Trophoblast cell (in vitro differentiated cells and primary cell): ENCODE measurements around the gene PEX6.

ENCODE experiments used
- DNase-seq, 2 donors: peaks; one replicate each; pipeline ENCODE4 v3.0.0-alpha.2; 2016
- H2AFZ ChIP-seq: 2 replicates; pipeline ENCODE4 v1.6.1; 2013; ENCODE audit warnings: low read length, moderate library complexity, mild to moderate bottlenecking; ENCODE audit not compliant: insufficient read depth, poor library complexity
- H2AK5ac ChIP-seq: 2 replicates; pipeline ENCODE4 v1.6.1; 2013; ENCODE audit warnings: mild to moderate bottlenecking, low read length
- H2BK120ac ChIP-seq: 2 replicates; pipeline ENCODE4 v1.6.1; 2013; ENCODE audit warnings: low read length, mild to moderate bottlenecking, moderate library complexity; ENCODE audit not compliant: insufficient read depth, poor library complexity
- H2BK12ac ChIP-seq: 2 replicates; pipeline ENCODE4 v1.6.1; 2013; ENCODE audit warnings: mild to moderate bottlenecking, low read length, moderate library complexity
- H2BK5ac ChIP-seq: 2 replicates; pipeline ENCODE4 v1.6.1; 2013; ENCODE audit warnings: low read length, low read depth, moderate library complexity, mild to moderate bottlenecking; ENCODE audit not compliant: poor library complexity
- H3K14ac ChIP-seq: 2 replicates; pipeline ENCODE4 v1.6.1; 2013; ENCODE audit warnings: mild to moderate bottlenecking, low read length
- H3K18ac ChIP-seq: 2 replicates; pipeline ENCODE4 v1.6.1; 2013; ENCODE audit warnings: mild to moderate bottlenecking, low read length
- H3K23ac ChIP-seq: 2 replicates; pipeline ENCODE4 v1.6.1; 2013; ENCODE audit warnings: low read length
- H3K27ac ChIP-seq: 2 replicates; pipeline ENCODE4 v1.5.1; 2013; ENCODE audit warnings: low read depth, mild to moderate bottlenecking, inconsistent platforms, low read length, moderate library complexity
- H3K27me3 ChIP-seq: 2 replicates; pipeline ENCODE4 v1.6.1; 2013; ENCODE audit warnings: inconsistent platforms, mild to moderate bottlenecking, low read length, moderate library complexity; ENCODE audit not compliant: insufficient read depth
- H3K36me3 ChIP-seq, 2 experiments: 1 replicate in 1 of 2; 2 replicates in 1 of 2; pipeline ENCODE4 v1.6.1; 2013; ENCODE audit warnings: low read length in 2 of 2, mild to moderate bottlenecking in 2 of 2, moderate library complexity in 1 of 2; ENCODE audit not compliant: insufficient read depth in 2 of 2, control insufficient read depth in 1 of 2
- H3K4ac ChIP-seq: 2 replicates; pipeline ENCODE4 v1.6.1; 2013; ENCODE audit warnings: low read depth, mild to moderate bottlenecking, low read length, moderate library complexity
- H3K4me1 ChIP-seq, 2 experiments: 1 replicate in 1 of 2; 2 replicates in 1 of 2; pipeline ENCODE4 v1.6.1; 2013; ENCODE audit warnings: low read length in 2 of 2, mild to moderate bottlenecking in 2 of 2, moderate library complexity in 1 of 2; ENCODE audit not compliant: insufficient read depth in 2 of 2, control insufficient read depth in 1 of 2
- H3K4me2 ChIP-seq: 2 replicates; pipeline ENCODE4 v1.6.1; 2013; ENCODE audit warnings: inconsistent platforms, mild to moderate bottlenecking, low read length, moderate library complexity
- H3K4me3 ChIP-seq: 2 replicates; pipeline ENCODE4 v1.5.1; 2013; ENCODE audit warnings: mild to moderate bottlenecking, low read depth, low read length, inconsistent platforms
- H3K79me1 ChIP-seq: one replicate; pipeline ENCODE4 v1.6.1; 2013; ENCODE audit warnings: low read length
- H3K79me2 ChIP-seq: 2 replicates; pipeline ENCODE4 v1.6.1; 2013; ENCODE audit warnings: low read length, mild to moderate bottlenecking; ENCODE audit not compliant: control insufficient read depth, insufficient read depth, poor library complexity
- H3K9ac ChIP-seq: 2 replicates; pipeline ENCODE4 v1.6.1; 2013; ENCODE audit warnings: mild to moderate bottlenecking, low read length
- H3K9me3 ChIP-seq: 2 replicates; pipeline ENCODE4 v1.6.1; 2013; ENCODE audit warnings: low read depth, mild to moderate bottlenecking, control low read depth, inconsistent platforms, low read length; ENCODE audit not compliant: insufficient read depth
- H4K12ac ChIP-seq: 2 replicates; pipeline ENCODE4 v1.6.1; 2013; ENCODE audit warnings: low read depth, mild to moderate bottlenecking, low read length, moderate library complexity
- H4K8ac ChIP-seq: 2 replicates; pipeline ENCODE4 v1.6.1; 2013; ENCODE audit warnings: low read depth, mild to moderate bottlenecking, low read length, moderate library complexity
- H4K91ac ChIP-seq: one replicate; pipeline ENCODE4 v1.6.1; 2013; ENCODE audit warnings: low read depth, mild to moderate bottlenecking, low read length, moderate library complexity
- WGBS: extraction: QIAGEN DNeasy Blood & Tissue Kit; methylation state at CpG from one replicate; pipeline ENCODE4 v1.1.7; 2013; ENCODE audit warnings: missing lambda C conversion rate; ENCODE audit not compliant: insufficient read length, insufficient coverage; ENCODE audit errors: extremely low coverage; 5-methylcytosine and 5-hydroxymethylcytosine counted together

Gene PEX6

DNA sequence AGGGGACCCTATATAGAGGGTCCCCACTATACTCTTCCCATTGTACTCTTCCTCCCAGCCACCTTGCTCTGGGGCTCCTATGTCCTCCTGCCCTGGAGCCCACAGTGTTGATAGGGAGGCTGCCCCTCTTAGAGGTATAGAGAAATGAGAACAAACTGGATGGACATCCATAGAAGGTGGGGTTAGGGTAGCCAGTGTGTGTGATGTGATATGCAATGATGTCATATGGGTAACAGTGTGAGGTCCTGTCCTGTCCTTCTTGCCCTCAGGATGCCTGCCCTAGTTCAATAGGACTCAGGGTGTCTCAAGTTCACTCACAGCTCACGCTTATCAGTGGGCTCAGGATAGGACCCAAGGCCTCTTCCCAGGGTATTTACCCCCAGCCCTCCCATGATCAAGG, 62.7 kb downstream of the PEX6 start:
- Histone ChIP-seq H3K36me3 (no peaks in the 10 kb centered on the region), H3K4me3 (no peak overlapping the region), H3K14ac (no peak overlapping the region), H3K4me2 (no peak overlapping the region), H3K4me1 (peaks cover 0 to 2% of the 10 kb centered on the region in 2 experiments), H4K8ac (no peak overlapping the region), H3K9me3 (no peaks in the 10 kb centered on the region), H2AK5ac (no peak overlapping the region), H3K9ac (no peak overlapping the region), H3K4ac (no peak overlapping the region), H3K27ac (no peak overlapping the region), H2BK5ac (no peak overlapping the region), H4K12ac (no peak overlapping the region), H3K23ac (no peak overlapping the region), H3K27me3 (no peaks in the 10 kb centered on the region), H3K79me2 (peaks cover 2% of the 10 kb centered on the region), H2BK120ac (no peak overlapping the region), H2AFZ (no peak overlapping the region), H2BK12ac (no peak overlapping the region), H4K91ac (no peak overlapping the region), H3K18ac (no peak overlapping the region), H3K79me1 (peaks cover 3% of the 10 kb centered on the region)
- no peak for DNase-seq
- WGBS = no CpG with 5 or more reads among the region's 1 CpG

DNA sequence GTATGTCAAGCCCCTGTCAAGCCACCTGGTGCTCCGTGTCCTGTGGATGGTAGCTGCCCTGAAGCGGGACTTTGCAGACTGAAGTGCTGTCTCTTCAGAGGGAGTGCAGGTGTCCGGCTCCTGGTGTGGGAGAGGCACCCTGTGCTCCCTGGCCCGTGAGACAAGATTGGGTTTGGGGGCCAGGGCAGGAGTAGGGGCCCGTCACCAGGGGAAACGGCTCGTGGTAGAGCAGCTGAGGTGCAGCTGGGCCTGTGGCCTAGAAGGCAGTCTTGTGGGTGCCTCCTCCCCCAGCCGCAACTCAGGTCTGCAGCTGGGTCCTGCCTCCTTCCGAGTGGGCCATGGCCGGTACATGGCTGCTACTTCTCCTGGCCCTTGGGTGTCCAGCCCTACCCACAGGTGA, 63.2 kb downstream of the PEX6 start, which contains the start of gene PTCRA:
Gene PTCRA (plus strand): TSS at position 322 of the 400 bp plus-strand sequence. CDS start 17 bp downstream, at position 339.
- Histone ChIP-seq H3K4me1 (peaks cover 0 to 2% of the 10 kb centered on the region in 2 experiments), H4K8ac (no peak within 1 kb of the TSS), H3K79me1 (peaks cover 3% of the 10 kb centered on the region), H3K27me3 (no peaks in the 10 kb centered on the region), H2BK120ac (no peak within 1 kb of the TSS), H2BK12ac (no peak within 1 kb of the TSS), H3K27ac (no peak within 1 kb of the TSS), H4K12ac (no peak within 1 kb of the TSS), H2BK5ac (no peak within 1 kb of the TSS), H2AK5ac (no peak within 1 kb of the TSS), H3K14ac (no peak within 1 kb of the TSS), H4K91ac (no peak within 1 kb of the TSS), H3K4ac (no peak within 1 kb of the TSS), H3K9ac (no peak within 1 kb of the TSS), H3K79me2 (peaks cover 2% of the 10 kb centered on the region), H3K4me2 (no peak within 1 kb of the TSS), H2AFZ (no peak within 1 kb of the TSS), H3K23ac (no peak within 1 kb of the TSS), H3K4me3 (no peak within 1 kb of the TSS), H3K36me3 (no peaks in the 10 kb centered on the region), H3K9me3 (no peaks in the 10 kb centered on the region), H3K18ac (no peak within 1 kb of the TSS)
- no peak for DNase-seq
- WGBS = no CpG with 5 or more reads among the region's 10 CpGs

DNA sequence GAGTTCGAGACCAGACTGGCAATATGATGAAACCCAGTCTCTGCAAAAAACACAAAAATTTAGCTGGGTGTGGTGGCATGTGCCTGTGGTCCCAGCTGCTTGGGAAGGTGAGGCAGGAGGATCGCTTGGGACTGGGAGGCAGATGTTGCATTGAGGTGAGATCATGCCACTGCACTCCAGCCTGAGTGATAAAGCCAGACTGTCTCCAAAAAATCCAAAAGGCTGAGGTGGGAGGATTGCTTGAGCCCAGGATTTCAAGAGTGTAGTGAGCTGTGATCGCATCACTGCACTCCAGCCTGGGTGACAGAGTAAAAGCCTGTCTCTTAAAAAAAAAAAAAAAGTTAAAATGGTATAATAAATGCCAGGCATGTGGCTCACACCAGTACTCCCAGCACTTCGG, 64.4 kb downstream of the PEX6 start:
- Histone ChIP-seq H2BK12ac (no peak overlapping the region), H3K79me2 (peaks cover 2% of the 10 kb centered on the region), H3K27me3 (no peaks in the 10 kb centered on the region), H4K12ac (no peak overlapping the region), H3K9ac (no peak overlapping the region), H3K9me3 (no peaks in the 10 kb centered on the region), H3K27ac (no peak overlapping the region), H3K79me1 (peaks cover 3% of the 10 kb centered on the region), H2AFZ (no peak overlapping the region), H3K23ac (no peak overlapping the region), H4K8ac (no peak overlapping the region), H2BK5ac (no peak overlapping the region), H3K18ac (no peak overlapping the region), H2BK120ac (no peak overlapping the region), H3K14ac (no peak overlapping the region), H3K4me1 (peaks cover 0 to 2% of the 10 kb centered on the region in 2 experiments), H2AK5ac (no peak overlapping the region), H4K91ac (no peak overlapping the region), H3K4me2 (no peak overlapping the region), H3K4ac (no peak overlapping the region), H3K36me3 (no peaks in the 10 kb centered on the region), H3K4me3 (no peak overlapping the region)
- peak in 1 of 2 donors; percentile 29 for DNase-seq
- WGBS = no CpG with 5 or more reads among the region's 4 CpGs
